Neural progenitor cell (in vitro differentiated cells): ENCODE results near the gene MCRIP1. TPM values are rescaled to one million over a fixed set of nuclear protein-coding genes. Genes with fewer than 3 reads are reported as not detected.
"Not testable (repeated sequence)": the region's sequence is repeated elsewhere in the genome, so short reads cannot be mapped to it uniquely, and the experiment has no call there.

Source experiments
- DNase-seq: peaks from one replicate; pipeline ENCODE4 v3.0.0-alpha.2; 2016; ENCODE audit warnings: low spot score
- H2AFZ ChIP-seq: fragments of 200-600 bp; sonication (generic); replicated peaks from 2 replicates; pipeline ENCODE4 v1.6.1; 2016; ENCODE audit warnings: antibody characterized with exemption
- H3F3A ChIP-seq: fragments of 200-600 bp; sonication (generic); 2 replicates; pipeline ENCODE4 v1.6.1; 2016; ENCODE audit warnings: antibody characterized with exemption, low read depth
- H3K27ac ChIP-seq: fragments of 200-600 bp; sonication (generic); 2 replicates; pipeline ENCODE4 v1.5.1; 2016; ENCODE audit warnings: mild to moderate bottlenecking
- H3K27me3 ChIP-seq: fragments of 200-600 bp; sonication (generic); 2 replicates; pipeline ENCODE4 v1.6.1; 2016; ENCODE audit warnings: mild to moderate bottlenecking, moderate library complexity
- H3K36me3 ChIP-seq: fragments of 200-600 bp; sonication (generic); 2 replicates; pipeline ENCODE4 v1.5.1; 2016
- H3K4me1 ChIP-seq: fragments of 200-600 bp; sonication (generic); 2 replicates; pipeline ENCODE4 v1.6.1; 2016; ENCODE audit warnings: mixed run types
- H3K4me2 ChIP-seq: fragments of 200-600 bp; sonication (generic); 2 replicates; pipeline ENCODE4 v1.6.1; 2016
- H3K4me3 ChIP-seq: fragments of 200-600 bp; sonication (generic); 2 replicates; pipeline ENCODE4 v1.5.1; 2016
- H3K79me2 ChIP-seq: fragments of 200-600 bp; sonication (generic); 2 replicates; pipeline ENCODE4 v1.6.1; 2016; ENCODE audit warnings: low read depth
- H3K9ac ChIP-seq: fragments of 200-600 bp; sonication (generic); 2 replicates; pipeline ENCODE4 v1.6.1; 2016
- H3K9me3 ChIP-seq: fragments of 200-600 bp; sonication (generic); 2 replicates; pipeline ENCODE4 v1.5.1; 2016; ENCODE audit warnings: low read depth
- H4K20me1 ChIP-seq: fragments of 200-600 bp; sonication (generic); 2 replicates; pipeline ENCODE4 v1.6.1; 2016; ENCODE audit warnings: low read depth
- H3K27ac Mint-ChIP-seq: 3 replicates; pipeline ENCODE4 v1.8.0; 2021; ENCODE audit warnings: mixed read lengths
- H3K27me3 Mint-ChIP-seq: 2 replicates; pipeline ENCODE4 v1.8.0; 2022; ENCODE audit warnings: low read depth, mild to moderate bottlenecking, inconsistent platforms, moderate library complexity, mixed read lengths; ENCODE audit not compliant: insufficient read depth
- H3K36me3 Mint-ChIP-seq: 3 replicates; pipeline ENCODE4 v1.8.0; 2021; ENCODE audit warnings: mixed read lengths
- H3K4me1 Mint-ChIP-seq: 3 replicates; pipeline ENCODE4 v1.8.0; 2021; ENCODE audit warnings: mixed read lengths
- H3K4me3 Mint-ChIP-seq: 3 replicates; pipeline ENCODE4 v1.8.0; 2021; ENCODE audit warnings: mild to moderate bottlenecking, moderate library complexity, mixed read lengths
- H3K9me3 Mint-ChIP-seq: 3 replicates; pipeline ENCODE4 v1.8.0; 2020; ENCODE audit warnings: mixed read lengths
- EZH2 ChIP-seq: fragments of 200-600 bp; sonication (generic); IDR thresholded peaks from 2 replicates; pipeline ENCODE4 v1.6.1; 2017; ENCODE audit warnings: antibody characterized with exemption, mild to moderate bottlenecking, moderate library complexity
- EZH2phosphoT487 ChIP-seq: fragments of 200-600 bp; sonication (generic); IDR thresholded peaks from 2 replicates; pipeline ENCODE4 v1.6.1; 2017; ENCODE audit warnings: antibody characterized with exemption
- total RNA-seq: library from RNA; depleted of rRNA; stranded (reverse); fragments of >200 nt; gene quantifications from 2 replicates; pipeline ENCODE4 v1.2.3, GENCODE V29; 2015; ENCODE audit warnings: low replicate concordance
- TF ChIP-seq, protein P1 (sequence below): fragments of 200-600 bp; sonication (generic); IDR thresholded peaks from 2 replicates; pipeline ENCODE4 v1.5.1; 2017; ENCODE audit warnings: antibody characterized with exemption, mild to moderate bottlenecking

Gene MCRIP1
- total RNA-seq, 1 donor from 2014 or later = 45.6 TPM

DNA sequence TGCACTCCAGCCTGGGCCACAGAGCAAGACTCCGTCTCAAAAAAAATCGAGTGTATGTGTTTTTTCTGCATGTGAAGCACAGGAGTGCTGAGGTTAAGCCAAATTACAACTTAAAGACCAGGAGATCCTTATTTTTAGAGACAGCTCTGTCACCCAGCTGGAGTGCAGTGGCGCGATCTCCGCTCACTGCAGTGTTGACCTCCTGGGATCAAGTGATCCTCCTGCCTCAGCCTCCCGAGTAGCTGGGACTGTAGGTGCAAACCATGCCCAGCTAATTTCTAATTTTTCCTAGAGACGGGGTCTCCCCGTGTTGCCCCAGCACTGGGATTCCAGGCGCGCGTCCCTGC is 9.3 kb upstream of the MCRIP1 start:
- no peak overlapping the region for H3K27ac ChIP-seq
- no peak overlapping the region for H3K9ac ChIP-seq
- no peak overlapping the region for H2AFZ ChIP-seq
- no peaks in the 10 kb centered on the region for H3K79me2 ChIP-seq
- H3K4me2 ChIP-seq = no peak overlapping the region
- H3K9me3 Mint-ChIP-seq = no peaks in the 10 kb centered on the region
- H3K4me3 Mint-ChIP-seq = peak overlapping the region; percentile 27
- peaks cover 6% of the 10 kb centered on the region for H3K36me3 Mint-ChIP-seq
- H3K4me3 ChIP-seq = no peak overlapping the region
- H3K27me3 ChIP-seq = no peaks in the 10 kb centered on the region
- H3K36me3 ChIP-seq = no peaks in the 10 kb centered on the region
- no peak overlapping the region for H3K27ac Mint-ChIP-seq
- H3F3A ChIP-seq = peaks cover 11% of the 10 kb centered on the region
- no peaks in the 10 kb centered on the region for H4K20me1 ChIP-seq
- H3K9me3 ChIP-seq = no peaks in the 10 kb centered on the region
- TF ChIP-seq, protein P1, sequence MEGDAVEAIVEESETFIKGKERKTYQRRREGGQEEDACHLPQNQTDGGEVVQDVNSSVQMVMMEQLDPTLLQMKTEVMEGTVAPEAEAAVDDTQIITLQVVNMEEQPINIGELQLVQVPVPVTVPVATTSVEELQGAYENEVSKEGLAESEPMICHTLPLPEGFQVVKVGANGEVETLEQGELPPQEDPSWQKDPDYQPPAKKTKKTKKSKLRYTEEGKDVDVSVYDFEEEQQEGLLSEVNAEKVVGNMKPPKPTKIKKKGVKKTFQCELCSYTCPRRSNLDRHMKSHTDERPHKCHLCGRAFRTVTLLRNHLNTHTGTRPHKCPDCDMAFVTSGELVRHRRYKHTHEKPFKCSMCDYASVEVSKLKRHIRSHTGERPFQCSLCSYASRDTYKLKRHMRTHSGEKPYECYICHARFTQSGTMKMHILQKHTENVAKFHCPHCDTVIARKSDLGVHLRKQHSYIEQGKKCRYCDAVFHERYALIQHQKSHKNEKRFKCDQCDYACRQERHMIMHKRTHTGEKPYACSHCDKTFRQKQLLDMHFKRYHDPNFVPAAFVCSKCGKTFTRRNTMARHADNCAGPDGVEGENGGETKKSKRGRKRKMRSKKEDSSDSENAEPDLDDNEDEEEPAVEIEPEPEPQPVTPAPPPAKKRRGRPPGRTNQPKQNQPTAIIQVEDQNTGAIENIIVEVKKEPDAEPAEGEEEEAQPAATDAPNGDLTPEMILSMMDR = no peak
- TF ChIP-seq EZH2phosphoT487 = no peak
- TF ChIP-seq EZH2 = no peak
- peaks cover 7% of the 10 kb centered on the region for H3K27me3 Mint-ChIP-seq
- DNase-seq = no peak
- H3K4me1 Mint-ChIP-seq = no peaks in the 10 kb centered on the region
- H3K4me1 ChIP-seq = no peaks in the 10 kb centered on the region

DNA sequence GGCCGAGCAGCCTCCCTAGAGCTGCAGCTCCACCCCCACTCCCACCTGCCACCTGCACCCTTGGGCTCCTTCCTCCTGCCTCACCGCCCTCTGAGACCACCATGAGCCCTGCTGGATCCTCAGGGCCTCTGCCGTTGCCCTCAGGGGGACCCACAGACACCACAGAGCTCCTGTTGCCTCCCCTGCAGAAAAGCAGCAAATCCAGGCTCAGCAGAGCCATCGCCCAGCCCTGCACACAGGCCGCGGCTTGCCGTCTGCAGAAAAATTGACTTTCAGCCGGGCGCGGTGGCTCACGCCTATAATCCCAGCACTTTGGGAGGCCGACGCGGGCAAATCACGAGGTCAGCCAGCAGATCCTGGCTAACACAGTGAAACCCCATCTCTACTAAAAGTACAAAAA is 8.8 kb upstream of the MCRIP1 start:
- Histone ChIP-seq H3K27ac (peak overlapping the region; percentile 31), H3K4me2 (no peak overlapping the region), H3K27me3 (no peaks in the 10 kb centered on the region), H3K9ac (no peak overlapping the region), H3K4me3 (no peak overlapping the region), H3K36me3 (no peaks in the 10 kb centered on the region), H3K79me2 (no peaks in the 10 kb centered on the region), H2AFZ (no peak overlapping the region), H3F3A (peaks cover 11% of the 10 kb centered on the region), H4K20me1 (no peaks in the 10 kb centered on the region), H3K9me3 (no peaks in the 10 kb centered on the region), H3K4me1 (no peaks in the 10 kb centered on the region)
- Mint-ChIP-seq H3K9me3 (no peaks in the 10 kb centered on the region), H3K36me3 (peaks cover 6% of the 10 kb centered on the region), H3K27ac (peak overlapping the region; percentile 42), H3K4me1 (no peaks in the 10 kb centered on the region), H3K4me3 (no peak overlapping the region), H3K27me3 (peaks cover 7% of the 10 kb centered on the region)
- no peak for DNase-seq
- TF ChIP-seq, protein P1 = no peak
- TF ChIP-seq EZH2 (no peak), EZH2phosphoT487 (no peak)

DNA sequence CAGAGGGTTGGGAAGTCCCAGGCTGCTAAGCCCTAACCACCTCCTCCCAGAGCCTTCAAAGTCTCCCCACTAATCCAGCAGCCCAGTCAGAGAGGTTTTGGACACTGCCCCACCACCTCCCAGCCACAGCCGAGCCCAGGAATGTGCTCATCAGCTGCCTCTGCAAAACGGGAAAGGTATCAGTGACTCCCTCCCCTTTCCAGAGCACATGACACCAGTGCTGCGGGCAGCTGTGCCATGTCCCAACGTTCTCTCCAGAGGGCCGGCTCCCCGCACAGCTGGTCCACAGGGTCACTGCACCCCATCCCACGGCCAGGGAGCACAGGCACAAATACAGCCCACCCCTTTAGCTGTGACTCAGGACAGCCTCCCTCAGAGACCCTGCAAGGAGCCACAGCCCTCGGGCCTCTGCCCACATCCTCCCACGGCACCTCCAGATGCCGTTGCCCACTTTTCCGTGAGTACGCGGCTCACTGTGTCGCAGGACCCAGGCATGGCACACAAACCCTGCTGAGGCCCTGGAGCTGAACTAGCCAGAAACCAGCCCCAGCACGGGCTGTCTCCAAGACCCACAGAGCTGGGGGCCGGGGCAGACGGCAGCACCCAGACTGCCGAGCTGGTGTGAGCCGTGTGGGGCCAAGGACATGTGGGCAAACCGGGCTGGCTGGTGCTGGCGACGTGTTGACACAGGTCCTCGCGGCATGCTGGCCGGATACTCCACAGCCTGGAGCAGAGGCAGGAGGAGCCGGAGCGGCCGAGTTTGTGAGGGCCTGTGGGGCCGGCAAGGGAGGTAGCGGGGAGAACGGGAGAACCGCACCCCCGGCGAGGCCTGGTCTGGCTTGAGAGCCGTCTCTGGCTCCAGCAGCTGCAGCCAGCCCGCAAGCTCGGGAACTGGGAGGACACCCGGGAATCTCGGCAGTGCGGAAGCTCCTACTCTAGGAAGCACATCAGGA is 8.0 kb upstream of the MCRIP1 start:
- Histone ChIP-seq H3K4me3 (no peak overlapping the region), H3K4me1 (no peaks in the 10 kb centered on the region), H3K4me2 (no peak overlapping the region), H3K27me3 (no peaks in the 10 kb centered on the region), H3K27ac (peak overlapping the region; percentile 67), H3K79me2 (no peaks in the 10 kb centered on the region), H4K20me1 (no peaks in the 10 kb centered on the region), H3K9me3 (no peaks in the 10 kb centered on the region), H3K9ac (no peak overlapping the region), H3K36me3 (no peaks in the 10 kb centered on the region), H3F3A (peaks cover 11% of the 10 kb centered on the region), H2AFZ (no peak overlapping the region)
- Mint-ChIP-seq H3K27ac (no peak overlapping the region), H3K4me1 (no peaks in the 10 kb centered on the region), H3K4me3 (no peak overlapping the region), H3K36me3 (peaks cover 3% of the 10 kb centered on the region), H3K27me3 (peaks cover 7% of the 10 kb centered on the region), H3K9me3 (no peaks in the 10 kb centered on the region)
- peak; percentile 51 for DNase-seq
- TF ChIP-seq, protein P1 = no peak
- TF ChIP-seq EZH2 (no peak), EZH2phosphoT487 (no peak)

DNA sequence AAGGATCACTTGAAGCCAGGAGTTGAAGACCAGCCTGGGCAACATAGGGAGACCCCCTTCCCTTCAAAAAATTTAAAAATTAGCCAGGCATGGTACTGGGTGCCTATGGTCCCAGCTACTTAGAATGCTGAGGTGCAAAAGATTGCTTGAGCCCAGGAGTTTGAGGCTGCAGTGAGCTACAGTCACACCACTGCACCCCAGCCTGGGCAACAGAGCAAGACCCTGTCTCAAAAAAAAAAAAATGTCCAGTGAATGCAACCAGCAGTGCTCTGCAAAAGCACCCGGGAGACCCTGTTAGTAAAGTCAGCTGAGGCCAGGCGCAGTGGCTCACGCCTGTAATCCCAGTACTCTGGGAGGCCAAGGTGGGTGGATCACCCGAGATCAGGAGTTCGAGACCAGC is 7.0 kb upstream of the MCRIP1 start:
- H3K36me3 Mint-ChIP-seq, H3K4me1 ChIP-seq, H3K9me3 Mint-ChIP-seq, H3K27ac Mint-ChIP-seq, H3K9me3 ChIP-seq, H3K4me1 Mint-ChIP-seq, H3K27ac ChIP-seq, H4K20me1 ChIP-seq, H3K36me3 ChIP-seq, H3K4me2 ChIP-seq, H3K4me3 Mint-ChIP-seq, H3K27me3 Mint-ChIP-seq, H2AFZ ChIP-seq, H3K79me2 ChIP-seq, H3K9ac ChIP-seq, DNase-seq, H3K27me3 ChIP-seq, H3K4me3 ChIP-seq: not testable (repeated sequence)
- peaks cover 11% of the 10 kb centered on the region for H3F3A ChIP-seq
